Germinal center (tissue), 1 donor: Measurements from ENCODE around the gene C1D.
"Not testable (repeated sequence)": the region's sequence is repeated elsewhere in the genome, so short reads cannot be mapped to it uniquely, and the experiment has no call there.

Experiments
- DNase-seq: peaks from one replicate; pipeline ENCODE4 v3.0.0; 2012; ENCODE audit warnings: mixed read lengths, low spot score

The C1D gene, protein sequence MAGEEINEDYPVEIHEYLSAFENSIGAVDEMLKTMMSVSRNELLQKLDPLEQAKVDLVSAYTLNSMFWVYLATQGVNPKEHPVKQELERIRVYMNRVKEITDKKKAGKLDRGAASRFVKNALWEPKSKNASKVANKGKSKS

GRCh38 chr2:68062680-68063387, at the start of gene C1D:
Gene C1D, minus strand, starts transcription at chr2:68063004. Its CDS starts 15,694 bp downstream, at chr2:68047310.
- peak; percentile 92 for DNase-seq

- DNase-seq = peak; percentile 24
Measured at GRCh38 chr2:68110102-68110501, 47.3 kb upstream of the C1D start.

DNA sequence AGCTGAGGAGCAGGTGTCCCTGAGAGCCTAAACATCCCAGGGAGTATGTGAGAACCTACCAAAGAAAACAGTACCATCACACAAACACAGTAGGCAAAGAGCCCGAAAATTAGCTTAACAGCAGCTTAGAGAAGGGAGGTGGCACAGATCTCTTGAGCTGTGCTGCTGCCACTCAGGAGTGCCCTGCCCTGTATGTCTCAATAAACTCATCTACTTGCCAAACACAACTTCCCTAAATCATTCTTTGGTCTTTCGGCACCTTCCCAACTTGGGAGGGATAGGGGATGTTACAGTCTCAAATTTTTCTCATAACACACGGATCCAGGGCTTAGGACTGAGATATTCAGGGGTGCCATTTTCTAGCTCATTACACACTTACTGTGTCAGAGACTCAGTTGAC, 45.3 kb upstream of the C1D start:
- no peak for DNase-seq

DNA sequence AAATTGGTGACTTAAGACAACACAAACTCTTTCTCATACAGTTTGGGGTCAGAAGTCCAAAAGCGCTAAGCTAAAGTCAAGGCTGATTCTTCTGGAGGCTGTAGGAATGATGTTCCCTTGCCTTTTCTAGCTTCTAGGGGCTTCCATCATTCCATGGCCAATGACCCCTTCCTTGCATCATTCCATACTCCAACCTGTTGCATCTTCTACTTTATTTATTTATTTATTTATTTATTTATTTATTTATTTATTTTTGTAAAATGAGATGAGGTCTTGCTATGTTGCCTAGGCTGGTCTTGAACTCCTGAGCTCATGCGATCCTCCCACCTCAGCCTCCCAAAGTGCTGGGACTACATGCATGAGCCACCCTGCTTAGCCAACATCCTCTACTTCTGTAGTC, 44.7 kb upstream of the C1D start:
- DNase-seq = no peak

- no peak for DNase-seq
Measured at GRCh38 chr2:68104111-68104835, 41.5 kb upstream of the C1D start.

DNA sequence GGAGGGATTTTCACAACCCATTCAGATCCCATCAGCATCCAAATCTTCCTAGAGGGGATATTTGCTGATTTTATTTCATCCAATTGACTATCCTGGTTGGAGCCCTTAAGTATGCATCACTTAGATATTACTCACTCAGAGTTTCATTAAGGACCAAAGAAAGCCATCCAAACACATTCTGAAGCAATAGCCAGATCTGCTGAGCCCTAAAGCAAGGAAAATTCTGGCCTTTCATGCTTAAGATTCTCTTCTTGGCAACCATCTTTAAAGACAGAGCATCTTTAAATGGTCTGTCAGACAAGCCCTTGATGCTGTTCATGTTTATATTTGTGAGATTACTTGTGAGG, 40.9 kb upstream of the C1D start:
- no peak for DNase-seq

DNA sequence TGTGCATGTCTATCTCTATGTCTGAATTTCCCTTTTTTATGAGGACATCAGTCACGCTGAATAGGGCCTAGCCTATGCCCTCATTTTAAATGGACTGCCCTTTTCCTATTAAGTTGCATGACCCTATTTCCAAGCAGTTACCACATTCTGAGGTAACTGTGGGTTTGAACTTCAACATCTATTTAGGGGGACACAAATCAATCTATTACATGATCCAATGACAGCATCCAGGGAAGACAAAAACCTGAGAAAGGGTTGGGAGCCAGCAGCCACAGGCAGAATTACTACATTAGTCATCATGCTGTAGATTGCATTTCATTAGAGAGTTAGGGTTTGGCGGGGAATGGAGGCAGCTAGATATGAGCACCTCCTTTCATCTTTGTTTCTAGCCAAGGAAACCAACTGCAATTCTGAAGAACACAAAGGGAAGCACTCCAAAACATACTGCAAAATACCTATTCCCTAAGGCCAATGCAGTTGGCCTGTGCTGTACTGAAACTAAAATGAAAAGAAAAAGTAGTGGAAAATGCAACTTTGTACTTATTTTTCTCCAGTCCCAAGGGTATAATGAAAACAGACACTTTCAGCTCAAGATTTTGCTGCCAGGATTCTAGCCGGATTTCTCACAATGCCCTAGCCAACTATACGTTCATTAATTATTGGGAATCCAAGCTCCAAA, 40.4 kb upstream of the C1D start:
- no peak for DNase-seq

DNA sequence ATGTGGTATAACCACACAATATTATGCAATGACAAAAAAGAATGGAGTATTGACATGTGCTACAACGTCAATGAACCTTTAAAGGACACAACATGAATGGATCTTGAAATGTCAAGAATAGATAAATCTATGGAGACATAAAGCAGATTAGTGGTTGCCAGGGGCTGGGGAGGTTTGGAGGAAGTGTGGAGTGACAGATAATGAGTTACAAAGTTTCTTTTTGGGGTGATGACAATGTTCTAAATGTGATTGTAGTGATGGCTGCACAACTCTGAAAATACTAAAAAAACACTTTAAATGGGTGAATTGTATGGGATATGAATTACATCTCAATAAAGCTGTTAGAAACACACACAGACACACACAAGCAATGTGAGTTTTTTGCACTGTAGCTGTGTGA, 37.4 kb upstream of the C1D start:
- DNase-seq = no peak

- DNase-seq = no peak
Measured at GRCh38 chr2:68099260-68099659, 36.5 kb upstream of the C1D start.

- DNase-seq = no peak
Measured at GRCh38 chr2:68098291-68098797, 35.5 kb upstream of the C1D start.

DNA sequence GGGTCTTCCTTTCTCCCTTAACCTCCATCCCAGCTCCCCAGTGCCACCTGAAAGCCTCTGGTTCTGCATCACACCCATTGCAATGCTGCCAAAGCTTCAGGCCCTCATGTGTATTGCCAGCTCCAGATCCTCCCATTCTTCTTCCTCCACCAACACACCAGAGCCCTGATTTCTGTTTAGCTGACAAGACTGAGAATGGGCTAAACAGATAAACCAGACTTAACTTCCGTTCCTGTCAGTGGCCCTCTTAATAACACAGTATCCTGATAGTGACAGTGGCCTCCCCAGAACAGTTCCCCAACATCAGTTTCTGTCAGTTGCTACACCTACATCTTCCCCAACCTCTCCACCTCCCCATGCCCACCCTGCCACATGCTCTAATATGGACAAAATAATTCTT, 31.3 kb upstream of the C1D start:
- no peak for DNase-seq

GRCh38 chr2:68093634-68094033, 30.8 kb upstream of the C1D start:
- no peak for DNase-seq

- no peak for DNase-seq
Measured at GRCh38 chr2:68091439-68092034, 28.7 kb upstream of the C1D start.

DNA sequence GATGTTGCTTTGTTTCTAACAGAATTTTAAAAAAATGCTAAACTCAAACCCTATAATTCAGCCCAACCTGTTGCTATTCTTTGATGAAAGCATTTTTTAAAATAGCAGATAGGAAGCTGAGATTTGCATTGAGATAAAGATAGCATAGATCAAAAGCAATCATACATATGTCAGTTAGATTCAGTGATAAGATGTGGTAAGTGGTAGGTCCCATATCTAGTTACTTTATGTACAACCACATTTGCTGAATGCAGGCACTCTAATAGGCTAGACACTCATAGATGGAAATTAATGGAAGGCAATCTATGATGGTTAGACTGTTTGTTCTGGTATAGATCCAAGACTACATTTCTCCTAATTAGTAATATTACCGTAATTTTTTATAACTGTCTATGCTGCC, 27.2 kb upstream of the C1D start:
- no peak for DNase-seq

DNA sequence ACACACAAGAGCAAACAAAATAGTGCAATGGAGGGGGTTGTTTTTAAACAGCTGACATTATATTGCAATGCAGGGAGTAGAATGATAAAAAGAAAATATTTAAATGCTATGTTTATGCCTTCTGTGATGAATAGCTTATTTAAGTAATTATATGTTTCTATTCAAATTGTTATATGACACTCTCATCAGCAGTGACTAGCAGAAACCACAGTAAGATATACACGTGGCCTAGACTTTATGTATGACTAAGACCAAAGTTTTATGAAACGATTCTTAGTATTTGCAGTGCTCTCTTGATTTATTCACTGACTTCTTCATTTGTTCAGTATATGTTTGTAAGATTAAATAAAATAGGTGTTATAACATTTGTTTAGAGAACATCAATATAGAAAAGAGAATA, 26.1 kb upstream of the C1D start:
- no peak for DNase-seq

DNA sequence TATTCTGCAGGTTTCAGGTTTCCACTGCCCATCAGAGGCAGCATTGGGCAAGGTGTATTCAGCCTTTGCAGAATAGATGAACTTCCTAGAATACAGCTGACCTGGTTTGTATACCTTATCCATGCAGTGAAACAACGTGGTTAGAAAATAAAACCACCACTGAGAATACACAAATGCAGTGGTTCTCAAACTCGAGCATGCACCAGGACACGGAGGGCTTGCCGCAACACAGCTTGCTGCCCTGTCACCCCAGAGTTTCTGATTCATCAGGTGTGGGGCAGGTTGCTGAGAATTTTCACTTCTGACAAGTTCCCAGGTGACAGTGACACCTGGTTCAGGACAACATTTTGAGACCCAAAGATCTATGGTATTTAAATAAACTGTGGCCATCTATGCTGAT, 23.4 kb upstream of the C1D start:
- no peak for DNase-seq

DNA sequence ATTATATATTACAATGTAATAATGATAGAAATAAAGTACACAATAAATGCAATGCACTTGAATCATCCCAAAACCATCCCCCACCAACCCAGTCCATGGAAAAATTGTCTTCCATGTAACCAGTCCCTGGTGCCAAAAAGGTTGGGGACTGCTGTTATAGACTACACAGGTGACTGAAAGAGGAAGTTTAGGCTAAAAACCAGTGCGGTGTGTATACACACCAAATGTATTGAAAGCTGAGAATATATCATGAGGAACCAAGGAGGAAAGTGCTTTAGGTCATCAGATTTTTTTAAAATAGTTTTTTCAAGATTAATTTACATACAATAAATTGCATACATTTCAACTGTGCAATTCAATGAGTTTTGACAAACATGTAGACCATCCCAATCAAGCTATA, 20.5 kb upstream of the C1D start:
- no peak for DNase-seq

DNA sequence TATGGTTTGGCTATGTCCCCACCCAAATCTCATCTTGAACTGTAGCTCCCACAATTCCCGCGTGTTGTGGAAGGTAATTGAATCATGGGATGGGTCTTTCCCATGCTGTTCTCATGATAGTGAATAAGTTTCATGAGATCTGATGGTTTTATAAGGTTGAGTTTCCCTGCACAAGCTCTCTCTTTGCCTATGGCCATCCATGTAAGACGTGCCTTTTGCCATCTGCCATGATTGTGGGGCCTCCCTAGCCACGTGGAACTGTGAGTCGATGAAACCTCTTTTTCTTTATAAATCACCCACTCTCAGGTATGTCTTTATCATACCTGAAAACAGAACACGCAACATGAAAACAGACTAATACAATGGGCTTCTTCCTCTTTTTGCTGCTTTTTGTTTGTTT, 11.2 kb upstream of the C1D start:
- DNase-seq = no peak

DNA sequence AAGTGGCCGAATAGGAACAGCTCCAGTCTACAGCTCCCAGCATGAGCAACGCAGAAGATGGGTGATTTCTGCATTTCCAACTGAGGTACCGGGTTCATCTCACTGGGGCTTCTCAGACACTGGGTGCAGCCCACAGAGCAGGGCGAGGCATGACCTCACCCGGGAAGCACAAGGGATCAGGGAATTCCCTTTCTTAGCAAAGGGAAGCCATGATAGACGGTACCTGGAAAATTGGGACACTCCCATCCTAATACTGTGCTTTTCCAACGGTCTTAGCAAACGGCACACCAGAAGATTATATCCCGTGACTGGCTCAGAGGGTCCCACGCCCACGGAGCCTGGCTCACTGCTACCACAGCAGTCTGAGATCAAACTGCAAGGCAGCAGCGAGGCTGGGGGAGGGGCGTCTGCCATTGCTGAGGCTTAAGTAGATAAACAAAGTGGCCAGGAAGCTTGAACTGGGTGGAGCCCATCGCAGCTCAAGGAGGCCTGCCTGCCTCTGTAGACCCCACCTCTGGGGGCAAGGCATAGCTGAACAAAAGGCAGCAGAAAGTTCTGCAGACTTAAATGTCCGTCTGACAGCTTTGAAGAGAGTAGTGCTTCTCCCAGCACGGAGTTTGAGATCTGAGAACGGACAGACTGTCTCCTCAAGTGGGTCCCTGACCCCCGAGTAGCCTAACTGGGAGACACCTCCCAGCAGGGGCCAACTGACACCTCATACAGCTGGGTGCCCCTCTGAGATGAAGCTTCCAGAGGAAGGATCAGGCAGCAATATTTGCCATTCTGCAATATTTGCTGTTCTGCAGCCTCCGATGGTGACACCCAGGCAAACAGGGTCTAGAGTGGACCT, 1.2 kb upstream of the C1D start:
- not testable (repeated sequence) for DNase-seq

DNA sequence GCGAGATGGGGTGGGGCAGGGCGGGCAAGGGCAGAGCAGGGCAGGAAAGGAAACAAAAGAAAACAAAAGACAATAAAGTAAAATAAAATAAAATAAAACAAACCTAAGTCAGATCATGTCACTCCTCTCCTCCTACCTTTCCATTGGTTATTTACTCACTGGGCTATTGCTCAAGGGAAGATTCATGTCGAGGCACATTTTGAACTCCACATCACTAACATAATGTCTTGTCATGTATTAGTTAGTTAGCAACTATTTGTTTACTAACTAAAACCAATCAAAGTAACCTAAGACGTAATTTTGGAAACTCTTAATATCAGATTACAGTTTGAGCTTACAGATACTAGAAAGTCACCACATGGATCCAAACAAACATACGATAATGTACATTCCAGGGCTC, 2.2 kb downstream of the C1D start:
- DNase-seq = no peak

GRCh38 chr2:68059784-68060525, 2.8 kb downstream of the C1D start:
- DNase-seq = no peak
